DOHH2 (cell line): Measurements from ENCODE around the gene PCDHA10.
"Not testable (repeated sequence)": the region's sequence is repeated elsewhere in the genome, so short reads cannot be mapped to it uniquely, and the experiment has no call there.

Source experiments
- CTCF ChIP-seq: fragments of 200-600 bp; sonication (generic); IDR thresholded peaks from one replicate; pipeline ENCODE4 v1.5.1; 2014; ENCODE audit warnings: antibody characterized with exemption, mild to moderate bottlenecking, low read depth, low read length; ENCODE audit not compliant: poor library complexity, severe bottlenecking
- EZH2phosphoT487 ChIP-seq: fragments of 200-600 bp; sonication (generic); IDR thresholded peaks from 2 replicates; pipeline ENCODE4 v1.6.1; 2017; ENCODE audit warnings: borderline replicate concordance, mild to moderate bottlenecking, antibody characterized with exemption, low read length, moderate library complexity, mixed read lengths

- not testable (repeated sequence) for TF ChIP-seq CTCF, EZH2phosphoT487
These were observed 25.9 kb upstream of the PCDHA10 start for GRCh38 chr5:140829511-140830501.
